Loucy (cell line): ENCODE measurements around the gene CTU1.

ENCODE experiments used
- H2AFZ ChIP-seq: fragments of 200-600 bp; sonication (generic); 2 replicates; pipeline ENCODE4 v1.6.0; 2016; ENCODE audit warnings: antibody characterized with exemption, mild to moderate bottlenecking, low read length, moderate library complexity
- H3F3A ChIP-seq: fragments of 200-600 bp; 2 replicates; pipeline ENCODE4 v1.6.0; 2016; ENCODE audit warnings: antibody characterized with exemption, low read depth, mild to moderate bottlenecking
- H3K27me3 ChIP-seq: fragments of 200-600 bp; sonication (generic); 2 replicates; pipeline ENCODE4 v1.6.1; 2014; ENCODE audit warnings: low read length, mild to moderate bottlenecking; ENCODE audit not compliant: insufficient read depth, poor library complexity, severe bottlenecking
- H3K36me3 ChIP-seq: fragments of 200-600 bp; sonication (generic); 2 replicates; pipeline ENCODE4 v1.6.1; 2016; ENCODE audit warnings: low read length; ENCODE audit not compliant: insufficient read depth
- H3K4me1 ChIP-seq: fragments of 200-600 bp; sonication (generic); 2 replicates; pipeline ENCODE4 v1.5.1; 2014; ENCODE audit warnings: low read length, mild to moderate bottlenecking; ENCODE audit not compliant: insufficient read depth, poor library complexity, severe bottlenecking
- H3K4me2 ChIP-seq: fragments of 200-600 bp; sonication (generic); 2 replicates; pipeline ENCODE4 v1.6.0; 2014; ENCODE audit warnings: antibody characterized with exemption, low read length, low read depth, mild to moderate bottlenecking; ENCODE audit not compliant: poor library complexity, severe bottlenecking
- H3K4me3 ChIP-seq: fragments of 200-600 bp; sonication (generic); 2 replicates; pipeline ENCODE4 v1.5.1; 2014; ENCODE audit warnings: low read length, mild to moderate bottlenecking, mixed read lengths; ENCODE audit not compliant: poor library complexity, severe bottlenecking
- H3K79me2 ChIP-seq: fragments of 200-600 bp; sonication (generic); 2 replicates; pipeline ENCODE4 v1.6.1; 2014; ENCODE audit warnings: low read length; ENCODE audit not compliant: insufficient read depth
- H3K9ac ChIP-seq: fragments of 200-600 bp; sonication (generic); 2 replicates; pipeline ENCODE4 v1.6.0; 2014; ENCODE audit warnings: mild to moderate bottlenecking, low read depth, low read length, moderate library complexity; ENCODE audit not compliant: poor library complexity, severe bottlenecking
- H3K9me2 ChIP-seq: fragments of 200-600 bp; sonication (generic); replicated peaks from 2 replicates; pipeline ENCODE4 v1.6.1; 2016; ENCODE audit warnings: low read depth, low read length, mixed read lengths
- H3K9me3 ChIP-seq: fragments of 200-600 bp; sonication (generic); 2 replicates; pipeline ENCODE4 v1.6.1; 2014; ENCODE audit warnings: mild to moderate bottlenecking, antibody characterized with exemption, low read length, low read depth; ENCODE audit not compliant: insufficient read depth
- H4K20me1 ChIP-seq: fragments of 200-600 bp; sonication (generic); 2 replicates; pipeline ENCODE4 v1.6.0; 2014; ENCODE audit warnings: antibody characterized with exemption, low read length, mild to moderate bottlenecking; ENCODE audit not compliant: insufficient read depth, poor library complexity, severe bottlenecking
- CTCF ChIP-seq: fragments of 200-600 bp; sonication (generic); conservative IDR thresholded peaks from 2 replicates; pipeline ENCODE4 v1.5.1; 2014; ENCODE audit warnings: mild to moderate bottlenecking, antibody characterized with exemption, low read length
- EZH2phosphoT487 ChIP-seq: fragments of 200-600 bp; IDR thresholded peaks from 2 replicates; pipeline ENCODE4 v1.6.1; 2018; ENCODE audit warnings: antibody characterized with exemption, mild to moderate bottlenecking, moderate library complexity, borderline replicate concordance

Gene CTU1

GRCh38 chr19:51065221-51065960 lies 42.8 kb downstream of the CTU1 start:
- no peaks in the 10 kb centered on the region for H3K36me3 ChIP-seq
- H3K9ac ChIP-seq: no peak overlapping the region
- H3K4me3 ChIP-seq: no peak overlapping the region
- TF ChIP-seq CTCF (no peak), EZH2phosphoT487 (no peak)
- H3K9me2 ChIP-seq: no peaks in the 10 kb centered on the region
- no peak overlapping the region for H2AFZ ChIP-seq
- H3K27me3 ChIP-seq: no peaks in the 10 kb centered on the region
- no peak overlapping the region for H3K4me2 ChIP-seq
- 0 out of 2 replicates have a peak, but pooled peaks cover 5% of the 10 kb centered on the region for H3K9me3 ChIP-seq
- H3F3A ChIP-seq: no peaks in the 10 kb centered on the region
- H4K20me1 ChIP-seq: no peaks in the 10 kb centered on the region
- H3K4me1 ChIP-seq: no peaks in the 10 kb centered on the region
- H3K79me2 ChIP-seq: no peaks in the 10 kb centered on the region

- H3K4me2 ChIP-seq: no peak within 1 kb of the TSS
- no peaks in the 10 kb centered on the region for H3K36me3 ChIP-seq
- no peak within 1 kb of the TSS for H3K9ac ChIP-seq
- no peaks in the 10 kb centered on the region for H3K9me2 ChIP-seq
- no peak within 1 kb of the TSS for H3K4me3 ChIP-seq
- TF ChIP-seq EZH2phosphoT487 (no peak), CTCF (no peak)
- H3F3A ChIP-seq: no peaks in the 10 kb centered on the region
- no peaks in the 10 kb centered on the region for H3K27me3 ChIP-seq
- 0 out of 2 replicates have a peak, but pooled peaks cover 5% of the 10 kb centered on the region for H3K9me3 ChIP-seq
- no peaks in the 10 kb centered on the region for H3K4me1 ChIP-seq
- no peak within 1 kb of the TSS for H2AFZ ChIP-seq
- H4K20me1 ChIP-seq: no peaks in the 10 kb centered on the region
- H3K79me2 ChIP-seq: no peaks in the 10 kb centered on the region
These were observed 43.5 kb downstream of the CTU1 start, which contains the start of gene KLK13 for GRCh38 chr19:51064534-51065220. KLK13 (minus strand) TSS chr19:51065092; CDS start chr19:51065067, 25 bp downstream.

GRCh38 chr19:51063664-51064063 lies 44.5 kb downstream of the CTU1 start:
- H3K9ac ChIP-seq: no peak overlapping the region
- H3K4me1 ChIP-seq: no peaks in the 10 kb centered on the region
- TF ChIP-seq CTCF (no peak), EZH2phosphoT487 (no peak)
- no peaks in the 10 kb centered on the region for H3F3A ChIP-seq
- no peak overlapping the region for H3K4me2 ChIP-seq
- H3K9me3 ChIP-seq: 0 out of 2 replicates have a peak, but pooled peaks cover 5% of the 10 kb centered on the region
- H3K79me2 ChIP-seq: no peaks in the 10 kb centered on the region
- H3K4me3 ChIP-seq: no peak overlapping the region
- no peaks in the 10 kb centered on the region for H3K36me3 ChIP-seq
- no peaks in the 10 kb centered on the region for H3K9me2 ChIP-seq
- no peaks in the 10 kb centered on the region for H4K20me1 ChIP-seq
- no peaks in the 10 kb centered on the region for H3K27me3 ChIP-seq
- no peak overlapping the region for H2AFZ ChIP-seq
